CD4-positive, alpha-beta T cell treated with Interleukin-2 at 100 ng/mL for 4 hours (primary cell): Measurements from ENCODE around the gene MYH8.

ENCODE experiments used
- DNase-seq: peaks from one replicate; pipeline ENCODE4 v3.0.0-alpha.2; 2020; ENCODE audit warnings: low spot score

MYH8 gene

GRCh38 chr17:10421900-10422542 lies at the start of gene MYH8:
TSS of gene MYH8 (minus strand) at chr17:10421950. CDS start at chr17:10420227, 1,723 bp downstream.
- DNase-seq = no peak

GRCh38 chr17:10469459-10469858 lies 47.7 kb upstream of the MYH8 start, which contains the start of gene MYH4:
TSS of gene MYH4 (minus strand) at chr17:10469559. CDS start at chr17:10466745, 2,814 bp downstream.
- DNase-seq = no peak

- DNase-seq = no peak
These were observed 41.7 kb upstream of the MYH8 start for GRCh38 chr17:10463402-10463801.

- DNase-seq = no peak
These were observed 38.3 kb upstream of the MYH8 start for GRCh38 chr17:10460062-10460461.

GRCh38 chr17:10458701-10459100 lies 37.0 kb upstream of the MYH8 start:
- no peak for DNase-seq

- DNase-seq = no peak
These were observed 36.2 kb upstream of the MYH8 start for GRCh38 chr17:10457952-10458351.

- no peak for DNase-seq
These were observed 25.5 kb upstream of the MYH8 start for GRCh38 chr17:10447026-10447931.

- DNase-seq = no peak
These were observed 18.1 kb upstream of the MYH8 start for GRCh38 chr17:10439816-10440215.

GRCh38 chr17:10435096-10435495 lies 13.3 kb upstream of the MYH8 start:
- no peak for DNase-seq

GRCh38 chr17:10429421-10430045 lies 7.8 kb upstream of the MYH8 start:
- DNase-seq = no peak

- no peak for DNase-seq
These were observed 7.0 kb upstream of the MYH8 start for GRCh38 chr17:10428781-10429180.

GRCh38 chr17:10421211-10421610 lies 539 bp downstream of the MYH8 start:
- DNase-seq = no peak

- no peak for DNase-seq
These were observed 939 bp downstream of the MYH8 start for GRCh38 chr17:10420811-10421210.

- DNase-seq = no peak
These were observed 4.3 kb downstream of the MYH8 start for GRCh38 chr17:10417431-10417830.

GRCh38 chr17:10415161-10415560 lies 6.6 kb downstream of the MYH8 start:
- no peak for DNase-seq

- no peak for DNase-seq
These were observed 18.2 kb downstream of the MYH8 start for GRCh38 chr17:10403589-10403988.

GRCh38 chr17:10398352-10398751 lies 23.4 kb downstream of the MYH8 start:
- DNase-seq = no peak

- no peak for DNase-seq
These were observed 25.1 kb downstream of the MYH8 start for GRCh38 chr17:10396524-10397163.

- DNase-seq = no peak
These were observed 27.4 kb downstream of the MYH8 start for GRCh38 chr17:10394201-10394887.

- no peak for DNase-seq
These were observed 28.9 kb downstream of the MYH8 start for GRCh38 chr17:10392880-10393279.

GRCh38 chr17:10385871-10386270 lies 35.9 kb downstream of the MYH8 start:
- DNase-seq = no peak

- DNase-seq = no peak
These were observed 37.6 kb downstream of the MYH8 start for GRCh38 chr17:10384175-10384574.
